SK-N-SH treated with all-trans-retinoic acid at 6 μM for 48 hours (cell line): ENCODE measurements around the gene SELPLG.
"Not testable (repeated sequence)": the region's sequence is repeated elsewhere in the genome, so short reads cannot be mapped to it uniquely, and the experiment has no call there.

Experiments used
- ATAC-seq: fragments of 200-7000 bp; cut with Tn5 transposase; 3 replicates; pipeline ENCODE4 v1.9.1; 2020; ENCODE audit warnings: mild to moderate bottlenecking, moderate library complexity
- ARNTL ChIP-seq: fragments of 450-650 bp; formaldehyde crosslinking; IDR thresholded peaks from 2 replicates; pipeline ENCODE4 v1.5.0; 2020; ENCODE audit warnings: low read depth, mild to moderate bottlenecking, moderate library complexity, borderline replicate concordance
- CSDC2 ChIP-seq: fragments of 250-450 bp; sonication (Bioruptor Pico); IDR thresholded peaks from 2 replicates; pipeline ENCODE4 v1.5.0; 2020; ENCODE audit warnings: mild to moderate bottlenecking, moderate library complexity
- ESRRG ChIP-seq: fragments of 250-450 bp; sonication (Bioruptor Pico); IDR thresholded peaks from 2 replicates; pipeline ENCODE4 v1.6.1; 2021; ENCODE audit warnings: mild to moderate bottlenecking
- ISL1 ChIP-seq: fragments of 250-450 bp; sonication (Bioruptor Pico); IDR thresholded peaks from 2 replicates; pipeline ENCODE4 v2.1.2; 2022; ENCODE audit warnings: mild to moderate bottlenecking, moderate library complexity
- OSR1 ChIP-seq: fragments of 250-450 bp; sonication (Bioruptor Pico); IDR thresholded peaks from 2 replicates; pipeline ENCODE4 v1.8.0; 2022; ENCODE audit warnings: moderate library complexity, mild to moderate bottlenecking, inconsistent platforms
- PPARA ChIP-seq: fragments of 250-450 bp; sonication (Bioruptor Pico); IDR thresholded peaks from 2 replicates; pipeline ENCODE4 v1.5.0; 2020; ENCODE audit warnings: mild to moderate bottlenecking, borderline replicate concordance
- RARB ChIP-seq: fragments of 250-450 bp; sonication (Bioruptor Pico); IDR thresholded peaks from 2 replicates; pipeline ENCODE4 v1.8.0; 2021; ENCODE audit warnings: mild to moderate bottlenecking, moderate library complexity
- TCF4 ChIP-seq: fragments of 250-450 bp; sonication (Bioruptor Pico); IDR thresholded peaks from 2 replicates; pipeline ENCODE4 v1.8.0; 2021; ENCODE audit warnings: mild to moderate bottlenecking, moderate library complexity, borderline replicate concordance
- TOX ChIP-seq: fragments of 250-450 bp; sonication (Bioruptor Pico); IDR thresholded peaks from 2 replicates; pipeline ENCODE4 v1.8.0; 2021; ENCODE audit warnings: mild to moderate bottlenecking, moderate library complexity, borderline replicate concordance
- ZC3H10 ChIP-seq: fragments of 250-450 bp; sonication (Bioruptor Pico); IDR thresholded peaks from 2 replicates; pipeline ENCODE4 v1.5.1; 2021; ENCODE audit warnings: mild to moderate bottlenecking, moderate library complexity
- ZFP3 ChIP-seq: fragments of 250-450 bp; sonication (Bioruptor Pico); IDR thresholded peaks from 2 replicates; pipeline ENCODE4 v1.5.0; 2020; ENCODE audit warnings: mild to moderate bottlenecking, moderate library complexity
- ZFP30 ChIP-seq: fragments of 450-650 bp; formaldehyde crosslinking; IDR thresholded peaks from 2 replicates; pipeline ENCODE4 v1.5.0; 2022; ENCODE audit warnings: mild to moderate bottlenecking, moderate library complexity
- ZNF565 ChIP-seq: fragments of 450-650 bp; formaldehyde crosslinking; conservative IDR thresholded peaks from 2 replicates; pipeline ENCODE4 v1.5.0; 2020; ENCODE audit warnings: low read depth, mild to moderate bottlenecking, moderate library complexity
- ZNF70 ChIP-seq: fragments of 450-650 bp; formaldehyde crosslinking; IDR thresholded peaks from 2 replicates; pipeline ENCODE4 v1.5.0; 2020; ENCODE audit warnings: mild to moderate bottlenecking, moderate library complexity
- ZNF8 ChIP-seq: fragments of 450-650 bp; formaldehyde crosslinking; IDR thresholded peaks from 2 replicates; pipeline ENCODE4 v1.5.0; 2020; ENCODE audit warnings: mild to moderate bottlenecking, moderate library complexity
- TF ChIP-seq, protein P1 (sequence below): fragments of 250-450 bp; sonication (Bioruptor Pico); IDR thresholded peaks from 2 replicates; pipeline ENCODE4 v1.8.0; 2020; ENCODE audit warnings: mild to moderate bottlenecking, moderate library complexity, borderline replicate concordance
- TF ChIP-seq, protein P2 (sequence below): fragments of 250-450 bp; sonication (Bioruptor Pico); IDR thresholded peaks from 2 replicates; pipeline ENCODE4 v1.8.0; 2021; ENCODE audit warnings: low read depth, mild to moderate bottlenecking, moderate library complexity, borderline replicate concordance
- TF ChIP-seq, protein P3 (sequence below): fragments of 250-450 bp; sonication (Bioruptor Pico); IDR thresholded peaks from 2 replicates; pipeline ENCODE4 v1.5.1; 2020; ENCODE audit warnings: low read depth, mild to moderate bottlenecking, moderate library complexity
- TF ChIP-seq, protein P4 (sequence below): fragments of 250-450 bp; sonication (Bioruptor Pico); IDR thresholded peaks from 2 replicates; pipeline ENCODE4 v1.5.0; 2020; ENCODE audit warnings: mild to moderate bottlenecking, moderate library complexity
- TF ChIP-seq, protein P5 (sequence below): fragments of 250-450 bp; sonication (Bioruptor Pico); IDR thresholded peaks from 2 replicates; pipeline ENCODE4 v1.5.1; 2021; ENCODE audit warnings: mild to moderate bottlenecking, moderate library complexity

The SELPLG gene

DNA sequence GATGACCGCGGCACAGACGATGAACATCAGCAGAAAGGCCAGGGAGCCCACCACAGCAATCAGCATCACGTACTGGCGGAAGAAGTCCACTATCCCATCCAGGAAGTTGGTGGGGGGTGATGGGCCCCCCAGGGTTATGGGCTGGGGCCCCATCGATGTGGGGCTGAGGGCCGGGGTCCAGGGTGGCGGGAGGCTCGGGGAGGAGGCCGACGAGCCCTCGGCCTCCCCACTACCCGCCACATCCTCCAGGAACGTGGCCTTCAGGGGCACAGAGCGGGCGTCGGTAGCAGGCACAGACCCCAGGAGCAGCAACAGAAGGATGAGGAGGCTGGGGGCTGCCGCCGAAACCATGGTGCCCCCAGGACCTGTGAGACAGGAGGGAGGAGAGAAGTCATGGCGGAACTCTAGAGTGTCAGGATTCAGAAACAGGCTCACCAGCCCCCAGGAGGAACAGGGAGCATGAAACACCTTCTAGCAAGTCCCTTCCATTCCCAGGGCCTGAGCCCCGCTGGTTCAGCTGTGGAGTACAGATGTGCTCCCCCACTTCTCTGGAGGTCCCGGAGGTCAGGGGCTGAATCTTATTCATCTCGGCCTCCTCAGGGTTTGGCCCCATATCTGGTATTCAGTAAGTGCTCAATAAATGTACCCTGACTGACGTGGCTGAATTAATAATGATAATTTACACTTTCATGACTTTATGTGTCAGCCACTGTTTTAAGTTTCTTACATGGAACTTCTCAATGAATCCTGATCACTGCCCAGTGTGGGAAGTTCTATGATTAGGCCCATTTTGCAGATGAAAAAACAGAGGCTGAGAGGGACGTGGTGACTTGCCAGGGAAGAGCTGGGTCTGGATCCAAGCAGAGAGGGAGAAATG lies 41.4 kb downstream of the SELPLG start:
- TF ChIP-seq ZFP30 (CRISPR knock-in tag) (no peak), ZNF565 (CRISPR knock-in tag) (no peak), TCF4 (CRISPR knock-in tag) (no peak), ISL1 (CRISPR knock-in tag) (no peak), ZC3H10 (CRISPR knock-in tag) (no peak), ZNF70 (CRISPR knock-in tag) (no peak), ZFP3 (CRISPR knock-in tag) (no peak), ESRRG (CRISPR knock-in tag) (no peak), PPARA (CRISPR knock-in tag) (no peak), CSDC2 (CRISPR knock-in tag) (no peak), OSR1 (CRISPR knock-in tag) (no peak), TOX (CRISPR knock-in tag) (no peak)
- TF ChIP-seq, protein P1, sequence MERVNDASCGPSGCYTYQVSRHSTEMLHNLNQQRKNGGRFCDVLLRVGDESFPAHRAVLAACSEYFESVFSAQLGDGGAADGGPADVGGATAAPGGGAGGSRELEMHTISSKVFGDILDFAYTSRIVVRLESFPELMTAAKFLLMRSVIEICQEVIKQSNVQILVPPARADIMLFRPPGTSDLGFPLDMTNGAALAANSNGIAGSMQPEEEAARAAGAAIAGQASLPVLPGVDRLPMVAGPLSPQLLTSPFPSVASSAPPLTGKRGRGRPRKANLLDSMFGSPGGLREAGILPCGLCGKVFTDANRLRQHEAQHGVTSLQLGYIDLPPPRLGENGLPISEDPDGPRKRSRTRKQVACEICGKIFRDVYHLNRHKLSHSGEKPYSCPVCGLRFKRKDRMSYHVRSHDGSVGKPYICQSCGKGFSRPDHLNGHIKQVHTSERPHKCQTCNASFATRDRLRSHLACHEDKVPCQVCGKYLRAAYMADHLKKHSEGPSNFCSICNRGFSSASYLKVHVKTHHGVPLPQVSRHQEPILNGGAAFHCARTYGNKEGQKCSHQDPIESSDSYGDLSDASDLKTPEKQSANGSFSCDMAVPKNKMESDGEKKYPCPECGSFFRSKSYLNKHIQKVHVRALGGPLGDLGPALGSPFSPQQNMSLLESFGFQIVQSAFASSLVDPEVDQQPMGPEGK, result no peak
- TF ChIP-seq, protein P2, sequence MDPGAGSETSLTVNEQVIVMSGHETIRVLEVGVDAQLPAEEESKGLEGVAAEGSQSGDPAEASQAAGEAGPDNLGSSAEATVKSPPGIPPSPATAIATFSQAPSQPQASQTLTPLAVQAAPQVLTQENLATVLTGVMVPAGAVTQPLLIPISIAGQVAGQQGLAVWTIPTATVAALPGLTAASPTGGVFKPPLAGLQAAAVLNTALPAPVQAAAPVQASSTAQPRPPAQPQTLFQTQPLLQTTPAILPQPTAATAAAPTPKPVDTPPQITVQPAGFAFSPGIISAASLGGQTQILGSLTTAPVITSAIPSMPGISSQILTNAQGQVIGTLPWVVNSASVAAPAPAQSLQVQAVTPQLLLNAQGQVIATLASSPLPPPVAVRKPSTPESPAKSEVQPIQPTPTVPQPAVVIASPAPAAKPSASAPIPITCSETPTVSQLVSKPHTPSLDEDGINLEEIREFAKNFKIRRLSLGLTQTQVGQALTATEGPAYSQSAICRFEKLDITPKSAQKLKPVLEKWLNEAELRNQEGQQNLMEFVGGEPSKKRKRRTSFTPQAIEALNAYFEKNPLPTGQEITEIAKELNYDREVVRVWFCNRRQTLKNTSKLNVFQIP (CRISPR knock-in tag), result no peak
- ATAC-seq, result no peak

DNA sequence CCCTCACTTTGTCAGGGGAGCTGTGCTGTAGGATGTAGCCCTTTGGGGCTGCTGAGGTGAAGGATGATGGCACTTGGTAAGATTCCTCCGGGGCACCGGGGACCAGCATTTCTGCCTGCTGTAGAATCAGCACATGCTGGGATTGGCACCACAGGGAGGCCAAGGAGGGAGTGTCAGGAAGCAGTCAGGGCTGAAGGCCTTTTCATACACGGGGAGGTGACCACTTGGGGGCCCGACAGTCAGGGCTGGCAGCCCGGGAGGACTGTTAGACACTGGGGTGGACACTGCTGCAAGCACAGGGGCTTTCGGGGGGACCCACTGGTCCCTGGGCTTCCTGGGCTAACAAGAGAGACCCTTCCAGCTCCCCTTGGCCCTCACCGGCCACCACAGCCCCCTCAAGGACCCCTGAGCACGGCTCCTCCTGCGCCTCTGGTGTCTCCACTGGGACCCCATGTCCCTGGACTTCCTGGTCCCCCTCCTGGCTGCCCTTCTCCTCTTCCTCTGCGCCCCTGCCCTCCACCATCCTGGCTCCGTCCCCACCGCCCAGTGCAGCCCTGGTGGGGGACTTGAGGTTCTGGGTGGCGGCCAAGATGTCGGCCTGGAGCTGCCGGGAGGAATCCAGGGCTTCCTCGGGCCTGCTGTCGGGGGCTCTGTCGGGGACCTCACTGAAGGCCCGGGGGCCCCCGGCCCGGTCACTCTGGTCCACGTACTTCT lies 42.3 kb downstream of the SELPLG start:
- TF ChIP-seq, protein P1, result no peak
- TF ChIP-seq ARNTL (CRISPR knock-in tag) (no peak), ZNF70 (CRISPR knock-in tag) (no peak), ZNF565 (CRISPR knock-in tag) (no peak), RARB (CRISPR knock-in tag) (no peak), CSDC2 (CRISPR knock-in tag) (no peak), TCF4 (CRISPR knock-in tag) (no peak), ZFP30 (CRISPR knock-in tag) (no peak), OSR1 (CRISPR knock-in tag) (no peak), ZNF8 (CRISPR knock-in tag) (no peak), ISL1 (CRISPR knock-in tag) (no peak), ZC3H10 (CRISPR knock-in tag) (no peak), ZFP3 (CRISPR knock-in tag) (no peak), TOX (CRISPR knock-in tag) (no peak), PPARA (CRISPR knock-in tag) (no peak), ESRRG (CRISPR knock-in tag) (no peak)
- TF ChIP-seq, protein P3, sequence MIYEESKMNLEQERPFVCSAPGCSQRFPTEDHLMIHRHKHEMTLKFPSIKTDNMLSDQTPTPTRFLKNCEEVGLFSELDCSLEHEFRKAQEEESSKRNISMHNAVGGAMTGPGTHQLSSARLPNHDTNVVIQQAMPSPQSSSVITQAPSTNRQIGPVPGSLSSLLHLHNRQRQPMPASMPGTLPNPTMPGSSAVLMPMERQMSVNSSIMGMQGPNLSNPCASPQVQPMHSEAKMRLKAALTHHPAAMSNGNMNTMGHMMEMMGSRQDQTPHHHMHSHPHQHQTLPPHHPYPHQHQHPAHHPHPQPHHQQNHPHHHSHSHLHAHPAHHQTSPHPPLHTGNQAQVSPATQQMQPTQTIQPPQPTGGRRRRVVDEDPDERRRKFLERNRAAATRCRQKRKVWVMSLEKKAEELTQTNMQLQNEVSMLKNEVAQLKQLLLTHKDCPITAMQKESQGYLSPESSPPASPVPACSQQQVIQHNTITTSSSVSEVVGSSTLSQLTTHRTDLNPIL (CRISPR knock-in tag), result no peak
- TF ChIP-seq, protein P4, sequence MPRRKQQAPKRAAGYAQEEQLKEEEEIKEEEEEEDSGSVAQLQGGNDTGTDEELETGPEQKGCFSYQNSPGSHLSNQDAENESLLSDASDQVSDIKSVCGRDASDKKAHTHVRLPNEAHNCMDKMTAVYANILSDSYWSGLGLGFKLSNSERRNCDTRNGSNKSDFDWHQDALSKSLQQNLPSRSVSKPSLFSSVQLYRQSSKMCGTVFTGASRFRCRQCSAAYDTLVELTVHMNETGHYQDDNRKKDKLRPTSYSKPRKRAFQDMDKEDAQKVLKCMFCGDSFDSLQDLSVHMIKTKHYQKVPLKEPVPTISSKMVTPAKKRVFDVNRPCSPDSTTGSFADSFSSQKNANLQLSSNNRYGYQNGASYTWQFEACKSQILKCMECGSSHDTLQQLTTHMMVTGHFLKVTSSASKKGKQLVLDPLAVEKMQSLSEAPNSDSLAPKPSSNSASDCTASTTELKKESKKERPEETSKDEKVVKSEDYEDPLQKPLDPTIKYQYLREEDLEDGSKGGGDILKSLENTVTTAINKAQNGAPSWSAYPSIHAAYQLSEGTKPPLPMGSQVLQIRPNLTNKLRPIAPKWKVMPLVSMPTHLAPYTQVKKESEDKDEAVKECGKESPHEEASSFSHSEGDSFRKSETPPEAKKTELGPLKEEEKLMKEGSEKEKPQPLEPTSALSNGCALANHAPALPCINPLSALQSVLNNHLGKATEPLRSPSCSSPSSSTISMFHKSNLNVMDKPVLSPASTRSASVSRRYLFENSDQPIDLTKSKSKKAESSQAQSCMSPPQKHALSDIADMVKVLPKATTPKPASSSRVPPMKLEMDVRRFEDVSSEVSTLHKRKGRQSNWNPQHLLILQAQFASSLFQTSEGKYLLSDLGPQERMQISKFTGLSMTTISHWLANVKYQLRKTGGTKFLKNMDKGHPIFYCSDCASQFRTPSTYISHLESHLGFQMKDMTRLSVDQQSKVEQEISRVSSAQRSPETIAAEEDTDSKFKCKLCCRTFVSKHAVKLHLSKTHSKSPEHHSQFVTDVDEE, result no peak
- TF ChIP-seq, protein P5, sequence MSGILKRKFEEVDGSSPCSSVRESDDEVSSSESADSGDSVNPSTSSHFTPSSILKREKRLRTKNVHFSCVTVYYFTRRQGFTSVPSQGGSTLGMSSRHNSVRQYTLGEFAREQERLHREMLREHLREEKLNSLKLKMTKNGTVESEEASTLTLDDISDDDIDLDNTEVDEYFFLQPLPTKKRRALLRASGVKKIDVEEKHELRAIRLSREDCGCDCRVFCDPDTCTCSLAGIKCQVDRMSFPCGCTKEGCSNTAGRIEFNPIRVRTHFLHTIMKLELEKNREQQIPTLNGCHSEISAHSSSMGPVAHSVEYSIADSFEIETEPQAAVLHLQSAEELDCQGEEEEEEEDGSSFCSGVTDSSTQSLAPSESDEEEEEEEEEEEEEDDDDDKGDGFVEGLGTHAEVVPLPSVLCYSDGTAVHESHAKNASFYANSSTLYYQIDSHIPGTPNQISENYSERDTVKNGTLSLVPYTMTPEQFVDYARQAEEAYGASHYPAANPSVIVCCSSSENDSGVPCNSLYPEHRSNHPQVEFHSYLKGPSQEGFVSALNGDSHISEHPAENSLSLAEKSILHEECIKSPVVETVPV, result no peak
- TF ChIP-seq, protein P2 (CRISPR knock-in tag), result no peak
- ATAC-seq, result no peak

DNA sequence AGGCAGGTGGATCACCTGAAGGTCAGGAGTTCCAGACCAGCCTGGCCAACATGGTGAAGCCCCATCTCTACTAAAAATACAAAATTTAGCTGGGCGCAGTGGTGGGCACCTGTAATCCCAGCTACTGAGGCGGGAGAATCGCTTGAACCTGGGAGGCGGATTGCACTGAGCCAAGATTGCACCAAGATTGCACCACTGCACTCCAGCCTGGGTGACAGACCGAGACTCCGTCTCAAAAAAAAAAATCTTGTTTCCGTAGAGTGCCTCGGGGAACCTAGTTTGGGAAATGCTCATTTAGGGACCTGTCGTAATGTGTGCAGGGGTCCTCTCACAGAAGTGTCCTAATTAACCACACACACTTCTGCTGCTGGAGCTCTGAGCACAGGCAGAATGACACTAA lies 43.2 kb downstream of the SELPLG start:
- not testable (repeated sequence) for ATAC-seq
